PC-3 (cell line): Measurements from ENCODE around the gene LUZP4. TPM values are rescaled to one million over a fixed set of nuclear protein-coding genes. Genes with fewer than 3 reads are reported as not detected.

Source experiments
- ATAC-seq: fragments of 200-7000 bp; cut with Tn5 transposase; 2 replicates; pipeline ENCODE4 v1.9.1; 2020; ENCODE audit warnings: mild to moderate bottlenecking, moderate library complexity
- BruUV-seq: library from RNA; stranded (reverse); fragments of 400-500 nt; replicated peaks from 2 replicates; lab custom pipeline; 2021; lab: Mats Ljungman, UMichigan
- CTCF ChIA-PET: fragments of 300-600 bp; sonication (Branson Sonifier 250); formaldehyde crosslinking; loops from one replicate; lab custom pipeline; 2022; ENCODE audit warnings: antibody characterized with exemption; lab: Charles Lee
- POLR2A ChIA-PET: fragments of 300-600 bp; sonication (Branson Sonifier 250); formaldehyde crosslinking; loops from one replicate; lab custom pipeline; 2022; ENCODE audit warnings: antibody characterized with exemption; ENCODE audit not compliant: unreplicated experiment; lab: Charles Lee
- DNase-seq: peaks from one replicate; pipeline ENCODE4 v3.0.0-alpha.2; 2015
- H2AFZ ChIP-seq: fragments of 300-600 bp; sonication (generic); 2 replicates; pipeline ENCODE4 v1.6.0; 2016; ENCODE audit warnings: antibody characterized with exemption, low read length
- H3F3A ChIP-seq: fragments of 300-600 bp; sonication (generic); one replicate; pipeline ENCODE4 v1.6.0; 2017; ENCODE audit warnings: antibody characterized with exemption, low read length, control low read depth, mild to moderate bottlenecking; ENCODE audit not compliant: unreplicated experiment
- H3K27ac ChIP-seq: fragments of 300-600 bp; sonication (generic); 2 replicates; pipeline ENCODE4 v1.5.1; 2016; ENCODE audit warnings: mild to moderate bottlenecking, low read length
- H3K27me3 ChIP-seq: fragments of 300-600 bp; sonication (generic); 2 replicates; pipeline ENCODE4 v1.6.1; 2016; ENCODE audit warnings: low read length, mixed read lengths
- H3K36me3 ChIP-seq: fragments of 300-600 bp; sonication (generic); 2 replicates; pipeline ENCODE4 v1.6.1; 2016; ENCODE audit warnings: low read depth, mixed run types, low read length, mixed read lengths
- H3K4me1 ChIP-seq: fragments of 300-600 bp; sonication (generic); 2 replicates; pipeline ENCODE4 v1.5.1; 2016; ENCODE audit warnings: low read length; ENCODE audit not compliant: insufficient read depth
- H3K4me2 ChIP-seq: fragments of 300-600 bp; sonication (generic); 2 replicates; pipeline ENCODE4 v1.6.0; 2016; ENCODE audit warnings: low read length
- H3K4me3 ChIP-seq: fragments of 300-600 bp; sonication (generic); 2 replicates; pipeline ENCODE4 v1.5.1; 2016; ENCODE audit warnings: mild to moderate bottlenecking, low read length, mixed read lengths
- H3K79me2 ChIP-seq: fragments of 300-600 bp; sonication (generic); 2 replicates; pipeline ENCODE4 v1.6.1; 2017; ENCODE audit warnings: low read length, mixed read lengths
- H3K9ac ChIP-seq: fragments of 300-600 bp; sonication (generic); 2 replicates; pipeline ENCODE4 v1.6.0; 2016; ENCODE audit warnings: mild to moderate bottlenecking, low read length
- H3K9me2 ChIP-seq: fragments of 300-600 bp; sonication (generic); replicated peaks from 2 replicates; pipeline ENCODE4 v1.6.1; 2016; ENCODE audit warnings: mixed run types, low read length, mixed read lengths
- H3K9me3 ChIP-seq: fragments of 300-600 bp; sonication (generic); 2 replicates; pipeline ENCODE4 v1.6.1; 2016; ENCODE audit warnings: low read length, mixed read lengths
- H4K20me1 ChIP-seq: fragments of 300-600 bp; sonication (generic); 2 replicates; pipeline ENCODE4 v1.6.1; 2016; ENCODE audit warnings: low read length, mixed read lengths
- EZH2 ChIP-seq: fragments of 300-600 bp; sonication (generic); IDR thresholded peaks from one replicate; pipeline ENCODE4 v1.6.1; 2017; ENCODE audit warnings: antibody characterized with exemption, mild to moderate bottlenecking, low read length; ENCODE audit not compliant: unreplicated experiment
- EZH2phosphoT487 ChIP-seq: fragments of 300-600 bp; sonication (generic); IDR thresholded peaks from 2 replicates; pipeline ENCODE4 v1.6.1; 2018; ENCODE audit warnings: mild to moderate bottlenecking, antibody characterized with exemption, low read length, borderline replicate concordance
- intact Hi-C: fragments of 100-400 bp; cut with micrococcal nuclease; formaldehyde crosslinking; loops from 2 replicates; pipeline ENCODE4 v1.9.0; 2023
- total RNA-seq: library from RNA; depleted of rRNA; stranded (reverse); fragments of >200 nt; gene quantifications from 2 replicates; pipeline ENCODE4 v1.2.3, GENCODE V29; 2014
- TF ChIP-seq, protein P1 (sequence below): fragments of 300-600 bp; sonication (generic); conservative IDR thresholded peaks from 2 replicates; pipeline ENCODE4 v1.5.1; 2017; ENCODE audit warnings: antibody characterized with exemption, low read depth, mild to moderate bottlenecking, low read length

LUZP4 gene
- total RNA-seq, 1 experiment from 2014 or later = not detected

DNA sequence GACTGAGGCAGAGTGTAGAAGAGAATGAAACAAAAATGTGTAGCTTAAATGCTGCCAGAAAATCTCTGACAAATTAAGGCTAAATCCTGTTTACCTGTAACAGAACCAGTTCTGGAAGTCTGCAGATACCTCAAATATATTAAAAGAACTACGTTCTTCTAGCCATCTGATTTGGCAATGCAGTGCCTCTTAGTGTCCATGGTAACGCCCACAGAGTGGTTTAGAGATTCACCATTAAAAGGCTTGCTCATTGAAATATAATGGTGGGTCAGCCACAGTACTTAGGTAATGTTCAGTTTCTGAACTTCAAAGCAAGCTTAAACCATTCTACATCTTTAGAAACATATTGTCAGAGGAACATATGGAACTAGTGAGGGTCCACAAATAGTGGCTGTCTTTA, 23.2 kb upstream of the LUZP4 start:
- no peaks in the 10 kb centered on the region for H3K36me3 ChIP-seq
- intact Hi-C loops = no loop called here
- ChIA-PET POLR2A (no interaction called here), CTCF (no interaction called here)
- DNase-seq (no peak), ATAC-seq (no peak)
- no peak overlapping the region for H3K27ac ChIP-seq
- no peaks in the 10 kb centered on the region for H3K79me2 ChIP-seq
- H3K4me3 ChIP-seq = no peak overlapping the region
- no peaks in the 10 kb centered on the region for H3F3A ChIP-seq
- no peak overlapping the region for H3K4me2 ChIP-seq
- no peaks in the 10 kb centered on the region for H3K4me1 ChIP-seq
- no peaks in the 10 kb centered on the region for H3K27me3 ChIP-seq
- BruUV-seq = no TSS peak
- no peak overlapping the region for H2AFZ ChIP-seq
- H3K9ac ChIP-seq = no peak overlapping the region
- H4K20me1 ChIP-seq = no peaks in the 10 kb centered on the region
- H3K9me2 ChIP-seq = no peaks in the 10 kb centered on the region
- TF ChIP-seq EZH2phosphoT487 (no peak), EZH2 (no peak)
- TF ChIP-seq, protein P1, sequence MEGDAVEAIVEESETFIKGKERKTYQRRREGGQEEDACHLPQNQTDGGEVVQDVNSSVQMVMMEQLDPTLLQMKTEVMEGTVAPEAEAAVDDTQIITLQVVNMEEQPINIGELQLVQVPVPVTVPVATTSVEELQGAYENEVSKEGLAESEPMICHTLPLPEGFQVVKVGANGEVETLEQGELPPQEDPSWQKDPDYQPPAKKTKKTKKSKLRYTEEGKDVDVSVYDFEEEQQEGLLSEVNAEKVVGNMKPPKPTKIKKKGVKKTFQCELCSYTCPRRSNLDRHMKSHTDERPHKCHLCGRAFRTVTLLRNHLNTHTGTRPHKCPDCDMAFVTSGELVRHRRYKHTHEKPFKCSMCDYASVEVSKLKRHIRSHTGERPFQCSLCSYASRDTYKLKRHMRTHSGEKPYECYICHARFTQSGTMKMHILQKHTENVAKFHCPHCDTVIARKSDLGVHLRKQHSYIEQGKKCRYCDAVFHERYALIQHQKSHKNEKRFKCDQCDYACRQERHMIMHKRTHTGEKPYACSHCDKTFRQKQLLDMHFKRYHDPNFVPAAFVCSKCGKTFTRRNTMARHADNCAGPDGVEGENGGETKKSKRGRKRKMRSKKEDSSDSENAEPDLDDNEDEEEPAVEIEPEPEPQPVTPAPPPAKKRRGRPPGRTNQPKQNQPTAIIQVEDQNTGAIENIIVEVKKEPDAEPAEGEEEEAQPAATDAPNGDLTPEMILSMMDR = no peak
- H3K9me3 ChIP-seq = no peaks in the 10 kb centered on the region

DNA sequence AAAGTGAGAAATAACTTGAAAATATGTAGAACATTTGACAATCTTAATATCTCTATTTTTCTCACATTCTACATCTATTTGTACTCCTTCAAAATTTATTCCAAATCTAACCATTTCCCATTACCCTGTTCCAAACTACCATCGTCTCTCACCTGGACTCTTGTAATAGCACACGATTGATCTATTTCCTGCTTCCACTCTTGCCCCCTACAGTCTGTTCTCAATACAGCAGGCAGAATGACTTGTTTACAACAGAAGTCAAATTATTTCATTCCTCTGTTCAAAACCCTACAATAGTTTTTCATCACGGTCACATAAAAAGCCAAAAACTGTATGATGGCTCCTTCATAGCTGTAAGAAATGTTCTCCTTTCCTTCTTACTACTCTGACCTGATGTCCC, 21.1 kb upstream of the LUZP4 start:
- H2AFZ ChIP-seq = no peak overlapping the region
- DNase-seq = peak; percentile 43
- BruUV-seq = no TSS peak
- no peaks in the 10 kb centered on the region for H3K9me3 ChIP-seq
- H3K9ac ChIP-seq = no peak overlapping the region
- ChIA-PET CTCF (no interaction called here), POLR2A (no interaction called here)
- TF ChIP-seq EZH2phosphoT487 (no peak), EZH2 (no peak)
- TF ChIP-seq, protein P1 = peak; percentile 53
- intact Hi-C loops = no loop called here
- H3K9me2 ChIP-seq = no peaks in the 10 kb centered on the region
- no peaks in the 10 kb centered on the region for H4K20me1 ChIP-seq
- H3K4me3 ChIP-seq = no peak overlapping the region
- H3F3A ChIP-seq = no peaks in the 10 kb centered on the region
- H3K27ac ChIP-seq = no peak overlapping the region
- no peaks in the 10 kb centered on the region for H3K27me3 ChIP-seq
- no peak for ATAC-seq
- no peaks in the 10 kb centered on the region for H3K79me2 ChIP-seq
- H3K4me1 ChIP-seq = no peaks in the 10 kb centered on the region
- H3K36me3 ChIP-seq = no peaks in the 10 kb centered on the region
- no peak overlapping the region for H3K4me2 ChIP-seq

- CTCF ChIA-PET = no interaction called here
Measured at GRCh38 chrX:115269051-115269683, 20.3 kb upstream of the LUZP4 start.

More at GRCh38 chrX:115269051-115269683, 20.3 kb upstream of the LUZP4 start:
- Histone ChIP-seq H3K9ac (no peak overlapping the region), H3K4me3 (no peak overlapping the region), H3F3A (no peaks in the 10 kb centered on the region), H2AFZ (no peak overlapping the region), H4K20me1 (no peaks in the 10 kb centered on the region), H3K4me2 (no peak overlapping the region), H3K9me2 (no peaks in the 10 kb centered on the region), H3K36me3 (no peaks in the 10 kb centered on the region), H3K27me3 (no peaks in the 10 kb centered on the region), H3K9me3 (no peaks in the 10 kb centered on the region), H3K4me1 (no peaks in the 10 kb centered on the region), H3K79me2 (no peaks in the 10 kb centered on the region), H3K27ac (no peak overlapping the region)
- DNase-seq (no peak), ATAC-seq (no peak)
- TF ChIP-seq EZH2phosphoT487 (no peak), EZH2 (no peak)
- TF ChIP-seq, protein P1 = no peak
- intact Hi-C loops = no loop called here
- POLR2A ChIA-PET = no interaction called here
- no TSS peak for BruUV-seq
